WI38 (cell line): ENCODE results near the gene NUP214.
"Not testable (repeated sequence)": the region's sequence is repeated elsewhere in the genome, so short reads cannot be mapped to it uniquely, and the experiment has no call there.

Experiments used
- H3K4me3 ChIP-seq: 2 replicates; pipeline ENCODE4 v1.5.1; 2011; ENCODE audit warnings: low read depth, mild to moderate bottlenecking, control low read depth, low read length
- CTCF ChIP-seq: IDR thresholded peaks from 2 replicates; pipeline ENCODE4 v1.5.1; 2012; ENCODE audit warnings: low read depth, mild to moderate bottlenecking, control low read depth, low read length

Gene NUP214

GRCh38 chr9:131112374-131113154, 12.8 kb upstream of the NUP214 start:
- no peak overlapping the region for H3K4me3 ChIP-seq
- TF ChIP-seq CTCF, result no peak

- TF ChIP-seq CTCF, result no peak
- H3K4me3 ChIP-seq, result no peak overlapping the region
Measured at GRCh38 chr9:131113655-131114054, 11.7 kb upstream of the NUP214 start.

- no peak for TF ChIP-seq CTCF
- no peak overlapping the region for H3K4me3 ChIP-seq
Measured at GRCh38 chr9:131114084-131114535, 11.3 kb upstream of the NUP214 start.

GRCh38 chr9:131115360-131115742, 10.0 kb upstream of the NUP214 start:
- not testable (repeated sequence) for H3K4me3 ChIP-seq

- no peak for TF ChIP-seq CTCF
- no peak overlapping the region for H3K4me3 ChIP-seq
Measured at GRCh38 chr9:131116281-131117120, 8.9 kb upstream of the NUP214 start.

- no peak for TF ChIP-seq CTCF
- H3K4me3 ChIP-seq, result no peak overlapping the region
Measured at GRCh38 chr9:131117121-131117761, 8.1 kb upstream of the NUP214 start.

- H3K4me3 ChIP-seq, result no peak overlapping the region
- no peak for TF ChIP-seq CTCF
Measured at GRCh38 chr9:131117762-131118145, 7.6 kb upstream of the NUP214 start.
